GM19452 (cell line): ENCODE results near the gene FAM151A.

Experiments
- ATAC-seq: cut with Tn5 transposase; IDR thresholded peaks from one replicate; pipeline ENCODE4 v1.9.1; 2021; ENCODE audit not compliant: unreplicated experiment

Gene FAM151A

GRCh38 chr1:54604572-54605370 is 18.6 kb downstream of the FAM151A start:
- no peak for ATAC-seq

GRCh38 chr1:54604051-54604450 is 19.3 kb downstream of the FAM151A start:
- ATAC-seq: no peak

GRCh38 chr1:54603241-54603640 is 20.1 kb downstream of the FAM151A start:
- ATAC-seq: no peak

GRCh38 chr1:54602554-54602953 is 20.8 kb downstream of the FAM151A start:
- ATAC-seq: no peak

GRCh38 chr1:54601730-54602129 is 21.6 kb downstream of the FAM151A start:
- no peak for ATAC-seq

- ATAC-seq: no peak
Measured at GRCh38 chr1:54600947-54601721, 22.2 kb downstream of the FAM151A start.

GRCh38 chr1:54599211-54599823 is 24.0 kb downstream of the FAM151A start:
- ATAC-seq: no peak

- ATAC-seq: no peak
Measured at GRCh38 chr1:54597455-54598030, 25.8 kb downstream of the FAM151A start.

GRCh38 chr1:54596756-54597155 is 26.6 kb downstream of the FAM151A start:
- no peak for ATAC-seq

- no peak for ATAC-seq
Measured at GRCh38 chr1:54595956-54596498, 27.3 kb downstream of the FAM151A start.

GRCh38 chr1:54594463-54594862 is 28.9 kb downstream of the FAM151A start:
- no peak for ATAC-seq

GRCh38 chr1:54593571-54594160 is 29.7 kb downstream of the FAM151A start:
- ATAC-seq: no peak

GRCh38 chr1:54591127-54591756 is 32.1 kb downstream of the FAM151A start:
- no peak for ATAC-seq

- no peak for ATAC-seq
Measured at GRCh38 chr1:54588377-54588776, 34.9 kb downstream of the FAM151A start.

GRCh38 chr1:54585181-54586066 is 37.9 kb downstream of the FAM151A start:
- no peak for ATAC-seq

GRCh38 chr1:54584575-54584974 is 38.8 kb downstream of the FAM151A start:
- no peak for ATAC-seq

- no peak for ATAC-seq
Measured at GRCh38 chr1:54583871-54584270, 39.5 kb downstream of the FAM151A start.

- ATAC-seq: no peak
Measured at GRCh38 chr1:54583307-54583686, 40.0 kb downstream of the FAM151A start.

- no peak for ATAC-seq
Measured at GRCh38 chr1:54582566-54583306, 40.6 kb downstream of the FAM151A start.
